Hepatocyte (in vitro differentiated cells): ENCODE data around the gene SCNN1G.

Experiments used
- CTCF ChIP-seq: fragments of 200-600 bp; sonication (generic); IDR thresholded peaks from 2 replicates; pipeline ENCODE4 v1.5.1; 2016; ENCODE audit warnings: antibody characterized with exemption, mild to moderate bottlenecking; ENCODE audit not compliant: poor library complexity
- EZH2phosphoT487 ChIP-seq: fragments of 200-600 bp; sonication (generic); IDR thresholded peaks from one replicate; pipeline ENCODE4 v1.6.1; 2018; ENCODE audit warnings: antibody characterized with exemption, mild to moderate bottlenecking, low read depth, moderate library complexity; ENCODE audit not compliant: unreplicated experiment, severe bottlenecking

DNA sequence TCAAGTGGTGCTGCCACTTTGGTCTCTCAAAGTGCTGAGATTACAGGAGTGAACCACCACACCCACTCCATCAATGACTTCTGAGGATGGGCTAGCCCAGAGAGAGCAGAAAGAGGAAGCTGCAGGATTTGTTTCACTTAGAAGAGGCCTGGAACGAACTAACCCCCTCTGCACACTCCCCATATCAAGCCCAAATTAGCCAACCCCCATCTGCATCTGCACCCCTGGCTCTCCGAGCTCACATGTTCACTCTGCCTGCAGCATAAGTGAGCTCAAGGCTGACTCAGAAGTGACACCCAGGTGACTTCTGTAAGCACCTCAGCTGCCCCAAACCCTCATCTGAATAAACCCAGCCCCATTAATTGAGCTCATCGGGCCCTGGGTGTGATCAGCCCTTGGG lies 4.8 kb downstream of the SCNN1G start:
- TF ChIP-seq CTCF, result no peak
- TF ChIP-seq EZH2phosphoT487, result no peak
